HUES6 (cell line): ENCODE results near the gene SHISA2.

Experiments used
- H3K27ac ChIP-seq: 2 replicates; pipeline ENCODE4 v1.7.0; 2013; ENCODE audit warnings: low read depth, mild to moderate bottlenecking, low read length, inconsistent platforms
- H3K27me3 ChIP-seq: 2 replicates; pipeline ENCODE4 v1.6.1; 2013; ENCODE audit warnings: low read length; ENCODE audit not compliant: control insufficient read depth, insufficient read depth
- H3K36me3 ChIP-seq: 2 replicates; pipeline ENCODE4 v1.6.1; 2013; ENCODE audit warnings: low read length; ENCODE audit not compliant: control insufficient read depth, insufficient read depth
- H3K4me1 ChIP-seq: 2 replicates; pipeline ENCODE4 v1.6.1; 2013; ENCODE audit warnings: low read length; ENCODE audit not compliant: control insufficient read depth, insufficient read depth
- H3K4me3 ChIP-seq: 2 replicates; pipeline ENCODE4 v1.5.1; 2013; ENCODE audit warnings: low read depth, low read length
- H3K9ac ChIP-seq: one replicate; pipeline ENCODE4 v1.6.1; 2013; ENCODE audit warnings: mild to moderate bottlenecking, low read length
- H3K9me3 ChIP-seq: 2 replicates; pipeline ENCODE4 v1.6.1; 2013; ENCODE audit warnings: low read depth, low read length; ENCODE audit not compliant: control insufficient read depth, insufficient read depth

The SHISA2 gene

GRCh38 chr13:26007261-26008125 is 44.3 kb downstream of the SHISA2 start:
- H3K27me3 ChIP-seq = no peaks in the 10 kb centered on the region
- no peak overlapping the region for H3K27ac ChIP-seq
- no peak overlapping the region for H3K4me3 ChIP-seq
- no peaks in the 10 kb centered on the region for H3K36me3 ChIP-seq
- H3K4me1 ChIP-seq = no peaks in the 10 kb centered on the region
- 0 out of 2 replicates have a peak, but pooled peaks cover 2% of the 10 kb centered on the region for H3K9me3 ChIP-seq
- no peak overlapping the region for H3K9ac ChIP-seq
